LNCAP (cell line): Measurements from ENCODE around the gene LKAAEAR1.

Experiments
- TF ChIP-seq, protein P1 (sequence below): fragments of 450-650 bp; IDR thresholded peaks from 2 replicates; pipeline ENCODE4 v1.5.1; 2017; ENCODE audit warnings: mild to moderate bottlenecking

LKAAEAR1 gene

DNA sequence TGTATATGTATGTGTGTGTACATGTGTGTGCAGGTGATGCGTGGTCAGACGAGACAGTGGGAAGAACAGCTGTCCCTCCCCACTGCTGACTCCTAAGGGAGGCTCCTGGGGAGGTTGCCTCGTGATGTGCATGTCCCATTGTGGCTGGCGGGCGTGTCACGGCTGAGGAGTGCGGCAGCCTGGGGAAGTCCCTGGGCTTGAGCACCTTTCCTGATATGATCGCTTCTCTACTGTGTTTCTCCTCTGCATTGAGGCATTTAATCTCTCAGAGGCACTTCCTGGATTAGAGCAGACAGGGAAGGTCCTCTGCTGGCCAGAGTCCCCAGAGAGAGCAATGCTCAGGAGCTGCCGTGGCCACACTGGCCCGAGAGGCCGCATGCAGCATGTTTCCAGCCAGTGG, 11.7 kb upstream of the LKAAEAR1 start:
- TF ChIP-seq, protein P1, sequence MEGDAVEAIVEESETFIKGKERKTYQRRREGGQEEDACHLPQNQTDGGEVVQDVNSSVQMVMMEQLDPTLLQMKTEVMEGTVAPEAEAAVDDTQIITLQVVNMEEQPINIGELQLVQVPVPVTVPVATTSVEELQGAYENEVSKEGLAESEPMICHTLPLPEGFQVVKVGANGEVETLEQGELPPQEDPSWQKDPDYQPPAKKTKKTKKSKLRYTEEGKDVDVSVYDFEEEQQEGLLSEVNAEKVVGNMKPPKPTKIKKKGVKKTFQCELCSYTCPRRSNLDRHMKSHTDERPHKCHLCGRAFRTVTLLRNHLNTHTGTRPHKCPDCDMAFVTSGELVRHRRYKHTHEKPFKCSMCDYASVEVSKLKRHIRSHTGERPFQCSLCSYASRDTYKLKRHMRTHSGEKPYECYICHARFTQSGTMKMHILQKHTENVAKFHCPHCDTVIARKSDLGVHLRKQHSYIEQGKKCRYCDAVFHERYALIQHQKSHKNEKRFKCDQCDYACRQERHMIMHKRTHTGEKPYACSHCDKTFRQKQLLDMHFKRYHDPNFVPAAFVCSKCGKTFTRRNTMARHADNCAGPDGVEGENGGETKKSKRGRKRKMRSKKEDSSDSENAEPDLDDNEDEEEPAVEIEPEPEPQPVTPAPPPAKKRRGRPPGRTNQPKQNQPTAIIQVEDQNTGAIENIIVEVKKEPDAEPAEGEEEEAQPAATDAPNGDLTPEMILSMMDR = no peak

DNA sequence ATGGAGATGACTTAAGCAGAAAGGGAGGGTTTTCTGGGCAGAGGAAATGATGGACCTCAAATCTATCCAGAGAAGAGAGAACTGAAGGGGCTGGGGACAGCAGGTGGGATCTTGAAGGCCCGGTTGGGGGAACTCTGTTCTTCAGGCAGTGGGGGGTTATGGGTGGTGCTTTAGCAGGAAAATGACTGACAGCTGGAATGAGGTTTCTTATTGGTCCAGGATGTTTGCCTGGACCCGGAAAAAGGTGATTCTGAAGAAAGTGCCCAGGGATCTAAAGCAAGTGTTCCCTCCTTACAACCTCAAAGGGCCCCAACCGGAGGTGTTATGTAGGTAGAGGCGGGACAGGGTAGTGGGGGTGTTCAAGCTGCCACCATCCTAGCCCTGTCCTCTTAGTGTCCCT, 11.3 kb upstream of the LKAAEAR1 start:
- TF ChIP-seq, protein P1 = no peak

DNA sequence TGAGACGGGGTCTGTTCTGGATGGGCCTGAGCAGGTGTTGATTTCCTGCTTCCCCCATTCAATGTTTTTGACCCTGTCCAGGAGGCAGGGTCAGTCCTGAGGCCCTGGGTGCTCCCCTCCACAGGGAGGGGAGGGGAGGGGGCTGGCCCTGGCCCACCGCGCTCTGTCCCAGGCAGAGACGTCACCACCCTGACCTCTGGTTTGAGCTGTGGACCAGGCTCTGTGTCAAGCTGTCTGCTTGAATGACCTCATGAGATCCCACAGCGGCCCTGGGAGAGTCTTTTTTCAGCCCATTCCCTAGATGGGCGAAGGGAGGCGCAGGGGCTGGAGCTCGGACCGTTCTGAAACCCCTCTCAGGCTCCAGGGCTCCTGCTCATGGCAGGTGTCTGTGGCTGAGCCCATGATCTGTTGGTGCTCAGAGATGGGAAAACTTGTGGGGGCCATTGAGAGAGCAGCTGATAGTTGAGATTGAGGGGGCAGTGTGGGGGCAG, 8.9 kb upstream of the LKAAEAR1 start:
- TF ChIP-seq, protein P1 = no peak

DNA sequence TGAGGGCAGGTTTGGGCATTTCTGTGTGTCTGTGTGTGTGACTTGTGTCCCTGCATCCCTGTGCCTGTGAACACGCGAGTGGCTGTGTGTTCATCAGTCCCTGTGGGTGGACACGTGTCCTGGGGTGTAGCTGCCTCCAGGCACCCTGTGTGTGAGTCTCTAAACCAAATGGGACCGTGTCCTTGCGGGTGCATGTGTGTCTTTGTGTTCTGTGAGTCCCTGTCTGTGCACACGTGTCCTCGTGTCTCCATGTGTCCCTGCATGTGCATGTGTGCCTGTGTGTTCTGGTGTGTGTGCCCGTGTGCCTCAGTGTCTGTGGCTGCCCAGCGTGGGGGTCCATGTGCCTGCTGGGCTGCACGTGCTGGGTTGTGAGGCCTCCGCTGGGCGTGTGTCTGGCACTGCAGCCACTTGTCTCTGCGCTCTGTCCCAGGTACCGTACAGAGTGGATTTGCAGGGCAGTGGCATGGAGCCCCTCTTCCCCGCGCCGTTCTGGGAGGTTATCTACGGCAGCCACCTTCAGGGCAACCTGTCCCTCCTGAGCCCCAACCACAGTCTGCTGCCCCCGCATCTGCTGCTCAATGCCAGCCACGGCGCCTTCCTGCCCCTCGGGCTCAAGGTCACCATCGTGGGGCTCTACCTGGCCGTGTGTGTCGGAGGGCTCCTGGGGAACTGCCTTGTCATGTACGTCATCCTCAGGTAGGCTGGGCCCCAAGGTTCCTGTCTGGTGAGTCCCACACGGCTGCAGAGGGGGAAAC, 8.2 kb upstream of the LKAAEAR1 start:
- TF ChIP-seq, protein P1 = no peak

DNA sequence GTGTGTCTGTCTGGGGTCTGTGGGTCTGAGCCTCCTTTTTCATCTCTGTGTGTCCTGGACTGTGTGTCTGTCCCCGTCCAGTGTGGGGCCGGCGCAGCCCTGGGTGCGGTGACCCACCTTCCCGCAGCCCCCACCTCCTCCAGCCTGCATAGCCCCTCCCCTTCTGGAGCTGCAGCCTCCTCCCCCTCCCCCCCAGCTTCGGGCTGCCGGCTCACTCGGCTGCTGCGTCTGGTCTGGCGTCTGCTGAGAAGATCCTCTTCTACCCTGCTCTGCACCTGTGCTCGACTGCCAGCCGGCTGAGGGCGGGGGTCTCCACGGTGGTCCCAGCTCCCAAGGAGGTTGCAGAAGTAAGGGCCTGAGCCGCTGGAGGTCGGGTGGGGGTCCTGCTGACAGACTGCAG, 7.6 kb upstream of the LKAAEAR1 start:
- TF ChIP-seq, protein P1 = no peak

DNA sequence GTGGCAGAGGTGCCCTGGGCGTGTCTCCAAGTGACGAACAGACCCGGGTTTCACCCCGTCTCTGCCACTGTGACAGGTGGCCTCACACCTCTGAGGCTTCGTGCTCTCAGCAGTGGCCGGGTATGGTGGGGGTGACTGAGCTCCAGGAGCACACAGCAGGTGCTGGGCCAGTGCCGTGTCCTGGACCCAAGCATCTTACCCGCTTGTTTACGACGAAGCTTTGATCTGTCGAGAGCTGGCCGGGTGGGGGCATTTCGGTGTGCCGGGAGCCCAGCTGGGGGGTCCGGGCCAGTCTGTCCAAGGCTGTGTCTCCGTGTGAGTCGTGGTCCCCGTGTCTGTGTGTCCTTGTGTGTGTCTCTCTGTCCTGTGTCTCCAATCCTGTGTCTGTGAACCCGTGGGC, 7.1 kb upstream of the LKAAEAR1 start:
- TF ChIP-seq, protein P1 = no peak

DNA sequence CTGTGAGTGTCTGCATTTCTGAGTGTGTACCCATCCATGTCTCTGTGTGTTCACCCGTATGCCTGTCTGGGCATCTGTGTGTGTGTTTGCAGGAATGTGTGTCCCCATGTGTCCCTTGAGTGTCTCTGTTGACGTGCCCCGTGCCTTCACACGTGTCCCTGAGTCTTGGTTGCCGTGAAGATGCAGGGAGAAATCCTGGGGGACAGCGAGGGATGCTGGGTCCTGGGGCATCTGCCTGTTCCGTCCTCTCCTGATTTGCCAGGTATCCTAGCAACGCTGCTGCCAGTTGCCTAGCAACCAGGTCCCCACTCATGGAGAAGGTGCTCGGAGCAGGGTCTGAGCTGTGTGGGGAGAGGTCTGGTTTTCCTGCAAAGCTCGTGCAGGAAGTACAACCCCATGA, 6.0 kb upstream of the LKAAEAR1 start:
- TF ChIP-seq, protein P1 = no peak
